ENCODE measurements around the gene RRAS2. TPM values are rescaled to one million over a fixed set of nuclear protein-coding genes. Genes with fewer than 3 reads are reported as not detected.

RRAS2 gene
- total and polyA plus RNA-seq, 9 of the 15 experiments (the other 6 are each of a cell fraction or from before 2014, with no cell fraction given): 9.4 to 47.5 (median 37.6) TPM

GRCh38 chr11:14334893-14335292, 24.1 kb downstream of the RRAS2 start:
- H3K79me2 ChIP-seq (ENCODE audit: control insufficient read depth, insufficient read depth, low read length): peaks cover 75% of the 10 kb centered on the region
- WGBS (ENCODE audit: insufficient coverage, low coverage, missing lambda C conversion rate): 35% methylated on average over 2 of the region's 2 CpGs
- BruUV-seq (replicated peaks): no TSS peak
- no peak for FAIRE-seq
- no peak overlapping the region for H3K27ac ChIP-seq (ENCODE audit: extremely low read depth, low read depth, low read length)
- H2AFZ ChIP-seq (ENCODE audit: low read depth, low read length): no peak overlapping the region
- ChIA-PET POLR2A (interaction anchor here (1.0 kb wide), 1 partner anchor 17 kb away, joined by 4 read pairs; no protein-coding TSS in a partner anchor), CTCF (ENCODE audit: low intra/inter-chr PET ratio) (no interaction called here)
- H3K4me1 ChIP-seq (replicated peaks in 1 of 2; ENCODE audit: control insufficient read depth in 2 of 2, insufficient read depth in 2 of 2, low read length in 2 of 2): no peaks in the 10 kb centered on the region; a peak in 1 of 5 replicates
- no peaks in the 10 kb centered on the region for H4K20me1 ChIP-seq (replicated peaks; ENCODE audit: control insufficient read depth, insufficient read depth, low read length)
- in situ Hi-C loops (cut with MboI) (no loop called here), intact Hi-C loops (cut with micrococcal nuclease) (no loop called here)
- H3K27me3 ChIP-seq (ENCODE audit: control insufficient read depth in 2 of 2, insufficient read depth in 2 of 2, low read length in 2 of 2): no peaks in the 10 kb centered on the region
- H3K36me3 ChIP-seq (ENCODE audit: control insufficient read depth, insufficient read depth, low read length): no peaks in the 10 kb centered on the region
- no peak overlapping the region for H3K9ac ChIP-seq (ENCODE audit: insufficient read depth in 1 of 2, low read depth in 2 of 2, low read length in 2 of 2)
- no peak for DNase-seq (ENCODE audit: extremely low read depth in 1 of 4, low spot score in 3 of 4)
- H3K4me2 ChIP-seq (ENCODE audit: insufficient read depth, low read length): no peak overlapping the region
- no peak for TF ChIP-seq CBX2 (IDR thresholded peaks at IDR 0.05; ENCODE audit: insufficient read depth, low read length, poor library complexity, severe bottlenecking)
- no peak for TF ChIP-seq ZNF830 (CRISPR knock-in tag; IDR thresholded peaks at IDR 0.05)
- no peak for TF ChIP-seq ZNF511 (CRISPR knock-in tag; IDR thresholded peaks at IDR 0.05)
- no peak for TF ChIP-seq NCOA6 (IDR thresholded peaks at IDR 0.05)
- no peak for TF ChIP-seq KLF13 (tag; IDR thresholded peaks at IDR 0.05; ENCODE audit: borderline replicate concordance, low read depth)
- no peak for TF ChIP-seq MCM5 (IDR thresholded peaks at IDR 0.05; ENCODE audit: low read depth)
- no peak for TF ChIP-seq KDM4B (IDR thresholded peaks at IDR 0.05; ENCODE audit: borderline replicate concordance in 2 of 2, low read depth in 1 of 2)
- no peaks in the 10 kb centered on the region for H3K9me1 ChIP-seq (ENCODE audit: control insufficient read depth, insufficient read depth, low read length)
- H3K4me3 ChIP-seq: no peak overlapping the region
- no peak for ATAC-seq
- H3K9me3 ChIP-seq (replicated peaks; ENCODE audit: control insufficient read depth, insufficient read depth, low read depth, low read length): peaks cover 3% of the 10 kb centered on the region
